Left cardiac atrium (tissue), 4 donors: Measurements from ENCODE around the gene RPAP2. TPM values are rescaled to one million over a fixed set of nuclear protein-coding genes. Genes with fewer than 3 reads are reported as not detected.
"Not testable (repeated sequence)": the region's sequence is repeated elsewhere in the genome, so short reads cannot be mapped to it uniquely, and the experiment has no call there.

ENCODE experiments used
- ATAC-seq, 2 donors: fragments of 200-7000 bp; cut with Tn5 transposase; one replicate each; pipeline ENCODE4 v1.9.1; 2020; ENCODE audit warnings: mild to moderate bottlenecking in 2 of 2, moderate library complexity in 2 of 2
- DNase-seq: peaks from one replicate; pipeline ENCODE4 v3.0.0-alpha.2; 2020
- intact Hi-C, 2 donors: fragments of 100-400 bp; cut with DNase I; formaldehyde crosslinking; loops; one replicate each; pipeline versions ENCODE4 v1.14.1 to v1.15.1; 2022 to 2023
- total RNA-seq, 2 donors: library from RNA; stranded (reverse); fragmentation: NEBNext Ultra II Directional; extraction: Animal tissue kit (Norgen Biotek cat#: 25700); gene quantifications; one replicate each; pipeline ENCODE4 v1.2.1, GENCODE V29; 2021
- donor health status: DM: no; HTN: yes; CAD: no.
- donor health status: DM: no; HTN: yes; CAD: no; lungs with severe emphysema.
- donor health status: DM: yes; HTN: yes; CAD: no.
- donor health status: Dilated cardiomyopathy.

RPAP2 gene
- total RNA-seq, 2 donors from 2014 or later, result 23.6 to 25.8 TPM

- ATAC-seq, DNase-seq, intact Hi-C loops: not testable (repeated sequence)
Observed at GRCh38 chr1:92434572-92434971, 135.7 kb downstream of the RPAP2 start.

- no peak for ATAC-seq
- intact Hi-C loops, result no loop called here
- no peak for DNase-seq
Observed at GRCh38 chr1:92439291-92439690, 140.4 kb downstream of the RPAP2 start.

GRCh38 chr1:92441316-92441696 is 142.4 kb downstream of the RPAP2 start:
- DNase-seq (no peak), ATAC-seq (no peak)
- intact Hi-C loops, result no loop called here

GRCh38 chr1:92441697-92442342 is 143.0 kb downstream of the RPAP2 start:
- ATAC-seq (no peak), DNase-seq (no peak)
- intact Hi-C loops, result no loop called here

GRCh38 chr1:92442351-92442750 is 143.5 kb downstream of the RPAP2 start:
- intact Hi-C loops, result no loop called here
- ATAC-seq, result no peak
- no peak for DNase-seq

- ATAC-seq (no peak), DNase-seq (no peak)
- intact Hi-C loops, result no loop called here
Observed at GRCh38 chr1:92443893-92444292, 145.0 kb downstream of the RPAP2 start.

GRCh38 chr1:92444351-92444750 is 145.5 kb downstream of the RPAP2 start:
- intact Hi-C loops, result no loop called here
- ATAC-seq (no peak), DNase-seq (no peak)

- ATAC-seq (no peak), DNase-seq (no peak)
- intact Hi-C loops, result no loop called here
Observed at GRCh38 chr1:92445865-92446264, 147.0 kb downstream of the RPAP2 start.

- ATAC-seq, result peak in 1 of 2 donors; percentile 75
- intact Hi-C loops, result no loop called here
- DNase-seq, result no peak
Observed at GRCh38 chr1:92446546-92446945, 147.7 kb downstream of the RPAP2 start.

- intact Hi-C loops, result no loop called here
- ATAC-seq (no peak), DNase-seq (no peak)
Observed at GRCh38 chr1:92447033-92447681, 148.3 kb downstream of the RPAP2 start.

- intact Hi-C loops, result no loop called here
- no peak for ATAC-seq
Observed at GRCh38 chr1:92447976-92448375, 149.1 kb downstream of the RPAP2 start.

More at GRCh38 chr1:92447976-92448375, 149.1 kb downstream of the RPAP2 start:
- no peak for DNase-seq

Other genes starting within 250 kb of the RPAP2 start
- not detected for gene SETSIP, start 223.6 kb upstream of the RPAP2 start, total RNA-seq
- 1 to 10 TPM; 2.0 to 4.5 TPM for gene BTBD8, start 218.7 kb upstream of the RPAP2 start, total RNA-seq
- not detected for gene C1orf146, start 81.1 kb upstream of the RPAP2 start, total RNA-seq
- gene GLMN, start 72 bp upstream of the RPAP2 start, total RNA-seq, result 1 to 10 TPM; 6.4 to 8.1 TPM
- under 1 TPM; 0.63 to 0.85 TPM for gene GFI1, start 187.9 kb downstream of the RPAP2 start, total RNA-seq